Stimulated activated CD4-positive, alpha-beta T cell treated with anti-CD3 and anti-CD28 coated beads, Interleukin-12 subunit alpha, Interleukin-12 subunit beta, amount 100 ng/mL, for 4 hours (primary cell): ENCODE data around the gene SPC25.

Source experiments
- DNase-seq: peaks from one replicate; pipeline ENCODE4 v3.0.0-alpha.2; 2020

The SPC25 gene

GRCh38 chr2:168835969-168836368, 54.3 kb downstream of the SPC25 start:
- DNase-seq: no peak

GRCh38 chr2:168831662-168832061, 58.6 kb downstream of the SPC25 start:
- DNase-seq: no peak

- DNase-seq: no peak
These were observed 59.3 kb downstream of the SPC25 start for GRCh38 chr2:168830958-168831357.

- no peak for DNase-seq
These were observed 65.1 kb downstream of the SPC25 start for GRCh38 chr2:168825126-168825525.

GRCh38 chr2:168821992-168822391, 68.2 kb downstream of the SPC25 start:
- DNase-seq: no peak

GRCh38 chr2:168821577-168821976, 68.7 kb downstream of the SPC25 start:
- no peak for DNase-seq
